Stimulated activated CD8-positive, alpha-beta memory T cell treated with anti-CD3 and anti-CD28 coated beads, Interleukin-2, amount 100 ng/mL, for 48 hours (primary cell): Measurements from ENCODE around the gene LGALS13.

Experiments used
- DNase-seq, 2 donors: peaks; one replicate each; pipeline ENCODE4 v3.0.0-alpha.2; 2020; ENCODE audit warnings: low read depth in 2 of 2

Gene LGALS13, protein sequence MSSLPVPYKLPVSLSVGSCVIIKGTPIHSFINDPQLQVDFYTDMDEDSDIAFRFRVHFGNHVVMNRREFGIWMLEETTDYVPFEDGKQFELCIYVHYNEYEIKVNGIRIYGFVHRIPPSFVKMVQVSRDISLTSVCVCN

DNA sequence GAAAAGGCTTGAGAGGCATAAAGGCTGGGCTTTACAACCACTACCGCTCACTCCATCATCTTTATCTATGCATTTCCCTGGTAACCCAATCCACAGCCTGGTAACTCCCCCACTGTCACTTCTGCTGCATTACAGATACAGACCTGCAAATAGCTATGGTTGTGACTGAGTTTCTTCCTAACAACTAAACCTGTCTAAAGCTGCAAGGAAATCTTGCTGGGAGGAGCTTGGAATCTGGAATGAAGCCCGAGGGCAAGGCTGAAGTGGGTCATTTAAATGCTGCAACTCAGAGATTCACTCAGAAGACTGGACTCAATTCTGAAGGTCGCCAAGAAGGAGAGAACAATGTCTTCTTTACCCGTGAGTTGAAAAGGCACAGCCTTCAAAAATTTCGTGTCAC lies at the start of gene LGALS13:
Gene LGALS13, plus strand, starts transcription at position 301 of the 400 bp plus-strand sequence. Its CDS starts 45 bp downstream, at position 346.
- DNase-seq: no peak

- DNase-seq: no peak
Observed at GRCh38 chr19:39553082-39553652, 49.2 kb upstream of the LGALS13 start.

- no peak for DNase-seq
Observed at GRCh38 chr19:39554701-39555311, 47.5 kb upstream of the LGALS13 start.

DNA sequence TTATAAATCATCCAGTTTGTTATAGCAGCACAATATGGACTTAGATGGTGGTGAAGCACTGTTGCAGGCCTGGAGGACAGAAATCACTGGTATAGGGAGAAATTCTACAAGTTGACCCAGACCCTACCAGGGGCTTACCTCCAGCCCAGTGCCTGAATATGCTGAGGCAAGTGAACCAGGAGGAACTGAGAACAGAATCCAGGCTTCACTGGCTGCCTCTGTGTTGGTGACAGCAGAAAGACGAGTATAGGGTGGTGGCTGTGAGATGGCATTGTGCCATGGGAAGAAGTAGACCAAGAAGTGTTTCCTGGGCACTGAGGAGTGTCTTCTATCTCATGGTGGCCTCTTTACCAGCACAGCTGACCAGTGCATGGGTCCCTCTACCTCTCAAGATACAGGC lies 46.4 kb upstream of the LGALS13 start:
- DNase-seq: no peak

GRCh38 chr19:39557811-39558623 lies 44.3 kb upstream of the LGALS13 start:
- DNase-seq: no peak

- DNase-seq: no peak
Observed at GRCh38 chr19:39558624-39559117, 43.7 kb upstream of the LGALS13 start.

GRCh38 chr19:39563408-39563807 lies 38.9 kb upstream of the LGALS13 start:
- no peak for DNase-seq

- no peak for DNase-seq
Observed at GRCh38 chr19:39566064-39566463, 36.3 kb upstream of the LGALS13 start.

DNA sequence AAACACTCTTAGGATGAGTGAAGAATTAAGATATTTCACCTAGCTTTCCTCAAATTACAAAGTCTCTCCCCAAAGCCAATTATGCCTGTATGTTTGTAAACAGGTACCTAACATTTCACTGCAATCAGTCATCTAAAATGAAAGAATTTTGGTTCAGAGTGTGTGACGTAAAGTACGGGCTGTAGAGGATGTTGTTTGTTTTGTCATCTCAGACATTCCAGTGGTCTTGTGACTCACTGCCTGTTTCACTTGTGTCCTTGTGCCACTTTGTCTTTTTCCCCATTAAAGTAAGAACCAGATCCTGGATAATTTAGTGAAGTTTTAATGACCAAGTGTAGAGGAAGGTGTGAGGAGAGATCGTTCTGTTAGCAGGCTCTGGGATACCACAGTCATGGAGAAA lies 33.7 kb upstream of the LGALS13 start:
- DNase-seq: no peak

GRCh38 chr19:39582442-39582841 lies 19.9 kb upstream of the LGALS13 start:
- no peak for DNase-seq

- DNase-seq: no peak
Observed at GRCh38 chr19:39582891-39583625, 19.3 kb upstream of the LGALS13 start.

- no peak for DNase-seq
Observed at GRCh38 chr19:39587496-39587895, 14.8 kb upstream of the LGALS13 start.

GRCh38 chr19:39588066-39588465 lies 14.3 kb upstream of the LGALS13 start:
- no peak for DNase-seq

- DNase-seq: no peak
Observed at GRCh38 chr19:39590265-39590664, 12.1 kb upstream of the LGALS13 start.

DNA sequence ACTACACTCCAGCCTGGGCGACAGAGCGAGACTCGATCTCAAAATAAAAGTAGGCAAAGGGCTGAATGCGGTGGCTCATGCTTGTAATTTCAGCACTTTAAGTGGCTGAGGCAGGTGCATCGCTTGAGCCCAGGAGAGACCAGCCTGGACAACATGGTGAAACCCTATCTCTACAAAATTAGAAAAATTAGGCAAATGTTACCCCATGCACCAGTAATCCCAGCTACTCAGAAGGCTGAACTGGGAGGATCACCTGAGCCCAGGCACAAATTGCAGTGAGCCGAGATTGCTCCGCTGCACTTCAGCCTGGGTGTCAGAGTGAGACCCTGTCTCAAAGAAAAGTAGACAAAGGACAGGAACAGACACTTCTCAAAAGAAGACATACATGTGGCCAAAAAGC lies 9.9 kb upstream of the LGALS13 start:
- DNase-seq: no peak

GRCh38 chr19:39595950-39596349 lies 6.4 kb upstream of the LGALS13 start:
- DNase-seq: no peak

DNA sequence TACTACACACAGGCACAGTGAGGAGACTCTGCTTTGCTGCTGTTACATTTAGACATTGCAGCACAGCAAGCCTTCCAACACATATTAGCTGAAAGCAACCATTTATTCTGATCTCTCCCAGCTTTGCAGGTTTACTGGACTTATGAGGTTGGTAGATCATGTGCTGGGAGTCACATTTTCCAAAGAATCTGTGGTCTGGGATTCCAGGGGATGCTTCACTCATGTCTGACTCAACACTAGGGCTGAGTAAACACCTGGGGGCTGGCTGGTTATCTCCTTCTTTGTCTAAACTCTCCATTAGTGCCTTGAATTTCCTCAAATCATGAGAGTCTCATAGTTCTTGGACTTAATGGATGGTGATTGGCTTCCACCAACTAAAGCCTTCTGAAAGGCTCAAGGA lies 5.4 kb upstream of the LGALS13 start:
- no peak for DNase-seq

- DNase-seq: peak in 1 of 2 donors; percentile 13
Observed at GRCh38 chr19:39599116-39599515, 3.2 kb upstream of the LGALS13 start.

DNA sequence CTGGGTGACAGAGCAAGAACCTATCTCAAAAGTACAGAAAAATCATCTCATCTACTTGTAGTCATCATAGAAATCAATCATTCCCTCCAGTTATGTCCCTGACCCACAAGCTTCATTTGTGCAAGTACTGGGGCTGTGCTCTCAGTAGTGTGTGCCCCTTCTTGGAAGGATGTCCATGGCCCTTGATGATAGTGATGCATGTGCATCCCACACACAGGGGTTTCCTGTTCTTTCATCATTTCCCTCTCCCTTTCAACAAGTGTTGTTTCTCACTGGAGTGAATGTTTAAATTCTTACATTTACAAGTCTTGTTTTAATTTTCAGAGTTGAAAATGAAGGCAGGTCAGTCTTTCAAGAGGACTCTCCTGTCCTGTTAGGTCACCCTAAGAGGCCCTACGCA lies 1.5 kb downstream of the LGALS13 start:
- no peak for DNase-seq

GRCh38 chr19:39607021-39607420 lies 4.7 kb downstream of the LGALS13 start:
- DNase-seq: no peak

GRCh38 chr19:39607561-39607960 lies 5.2 kb downstream of the LGALS13 start:
- DNase-seq: no peak

DNA sequence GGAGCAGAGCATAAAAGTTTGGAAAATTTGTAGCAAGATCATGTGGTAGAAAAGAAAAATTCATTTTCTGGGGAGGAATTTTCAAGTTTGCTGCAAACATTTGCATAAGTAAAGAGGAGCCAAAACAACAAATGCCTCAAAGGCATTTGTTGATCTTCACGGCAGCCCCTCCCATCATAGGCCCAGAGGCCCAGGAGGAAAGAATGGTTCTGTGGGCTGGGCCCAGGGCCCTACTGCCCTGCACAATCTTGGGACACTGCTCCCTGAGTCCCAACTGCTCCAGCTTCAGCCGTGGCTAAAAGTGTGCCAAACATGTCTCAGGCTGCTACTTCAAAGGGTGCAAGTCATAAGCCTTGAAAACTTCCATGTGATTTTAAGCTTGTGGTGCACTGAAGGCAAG lies 11.3 kb downstream of the LGALS13 start:
- no peak for DNase-seq
